ENCODE data around the gene E2F4.

- TF ChIP-seq CTCF (conservative IDR thresholded peaks at IDR 0.05; ENCODE audit: low read length) (no peak), EZH2phosphoT487 (IDR thresholded peaks at IDR 0.05; ENCODE audit: borderline replicate concordance) (no peak)
These were observed 20.8 kb downstream of the E2F4 start for GRCh38 chr16:67212766-67213165.
